ENCODE data around the gene RBM28.
"Not testable (repeated sequence)": the region's sequence is repeated elsewhere in the genome, so short reads cannot be mapped to it uniquely, and the experiment has no call there.

RBM28 gene

GRCh38 chr7:128347647-128348097 is 4.0 kb upstream of the RBM28 start:
- no peak for DNase-seq

GRCh38 chr7:128344431-128344774 is 695 bp upstream of the RBM28 start:
- DNase-seq = no peak

DNA sequence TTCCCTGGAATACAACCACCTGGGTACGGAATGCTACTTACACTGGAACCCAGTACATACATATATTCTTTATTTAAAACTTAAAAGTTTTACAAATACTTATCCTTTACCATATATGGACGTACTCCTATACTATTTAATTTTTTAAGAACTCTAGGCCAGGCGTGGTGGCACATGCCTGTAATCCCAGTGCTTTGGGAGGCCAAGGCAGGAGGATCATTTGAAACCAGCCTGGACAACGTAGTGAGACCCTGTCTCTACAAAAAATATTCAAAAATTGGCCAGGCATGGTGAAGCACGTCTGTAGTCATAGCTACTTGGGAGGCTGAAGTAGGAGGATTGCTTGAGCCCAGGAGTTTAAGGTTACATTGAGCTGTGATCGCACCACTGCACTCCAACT is 2.0 kb downstream of the RBM28 start:
- no peak for DNase-seq

- DNase-seq = no peak
Observed at GRCh38 chr7:128335730-128336129, 8.0 kb downstream of the RBM28 start.

- DNase-seq = no peak
Observed at GRCh38 chr7:128324368-128324680, 19.4 kb downstream of the RBM28 start.

GRCh38 chr7:128323459-128324367 is 20.0 kb downstream of the RBM28 start:
- DNase-seq = no peak

DNA sequence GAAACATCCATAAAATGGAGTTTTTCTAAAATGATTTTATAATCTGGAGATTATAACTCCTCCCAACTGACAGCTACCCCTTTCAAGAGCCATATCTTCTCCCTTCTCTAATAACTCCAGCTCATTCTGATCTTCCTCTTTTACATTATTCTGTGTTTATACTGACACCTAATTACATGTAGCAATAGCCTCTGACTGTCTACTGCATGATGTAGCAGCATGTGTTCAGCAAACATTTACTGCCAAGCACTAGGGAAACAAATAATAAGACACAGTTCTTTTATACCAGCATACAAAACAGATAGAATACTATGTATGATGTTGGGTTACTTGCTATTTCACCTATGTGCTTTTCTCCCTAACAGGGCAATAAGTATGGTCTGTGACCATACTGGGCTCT is 20.7 kb downstream of the RBM28 start:
- DNase-seq = no peak

- DNase-seq = no peak
Observed at GRCh38 chr7:128322040-128322643, 21.6 kb downstream of the RBM28 start.

- no peak for DNase-seq
Observed at GRCh38 chr7:128321044-128321422, 22.7 kb downstream of the RBM28 start.

DNA sequence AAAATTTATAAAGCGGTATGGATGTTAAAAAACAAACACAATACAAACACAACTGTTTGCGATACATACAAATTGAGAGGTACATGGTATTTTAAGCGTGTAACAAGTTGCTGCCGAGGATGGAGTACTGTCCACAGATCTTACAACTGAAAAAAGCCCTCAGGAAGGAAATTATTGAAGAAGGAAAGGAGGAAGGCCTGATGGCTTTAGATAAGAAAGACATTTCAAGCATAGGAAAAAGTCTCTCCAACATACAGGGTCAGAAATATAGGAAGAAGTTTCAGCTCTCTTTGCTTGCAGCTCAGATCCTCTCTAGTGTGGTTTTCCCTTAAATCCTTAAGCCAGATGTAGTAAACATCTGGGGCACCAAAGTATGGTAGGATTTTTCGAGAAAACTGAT is 25.0 kb downstream of the RBM28 start:
- DNase-seq = no peak

DNA sequence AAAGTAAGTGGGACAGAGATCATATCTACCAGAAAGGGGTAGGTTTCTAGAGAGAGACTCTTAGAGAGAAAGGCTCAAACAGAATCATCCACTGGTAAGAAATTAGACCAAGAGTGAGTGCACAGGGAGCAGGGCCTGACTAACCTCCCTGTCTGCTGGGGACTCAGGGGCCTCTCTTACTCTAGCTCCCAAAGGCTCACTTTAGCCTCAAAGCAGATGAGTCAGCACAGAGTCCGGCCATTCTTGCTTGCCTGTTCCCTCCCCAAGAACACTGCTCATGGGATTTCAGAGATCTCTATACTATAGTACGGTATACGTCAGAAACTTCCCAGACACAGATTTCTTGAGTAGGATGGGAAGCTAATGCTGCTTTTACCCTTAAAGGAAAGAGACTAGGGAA is 32.7 kb downstream of the RBM28 start:
- DNase-seq = no peak

GRCh38 chr7:128310499-128310898 is 33.2 kb downstream of the RBM28 start:
- DNase-seq = no peak

- DNase-seq = no peak
Observed at GRCh38 chr7:128309976-128310375, 33.7 kb downstream of the RBM28 start.

DNA sequence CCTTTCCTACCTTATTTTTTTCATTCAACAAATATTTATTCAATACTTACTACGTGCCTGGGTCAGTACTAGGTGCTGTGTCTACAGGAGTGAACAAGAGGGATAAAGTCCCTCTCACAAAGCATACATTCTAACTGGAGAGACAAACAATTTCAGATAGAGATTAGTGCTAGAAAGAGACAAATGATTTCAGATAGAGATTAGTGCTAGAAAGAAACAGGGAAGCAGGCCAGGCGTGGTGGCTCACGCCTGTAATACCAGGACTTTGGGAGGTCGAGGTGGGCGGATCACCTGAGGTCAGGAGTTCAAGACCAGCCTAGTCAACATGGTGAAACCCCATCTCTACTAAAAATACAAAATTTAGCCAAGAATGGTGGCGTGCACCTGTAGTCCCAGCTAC is 34.6 kb downstream of the RBM28 start:
- no peak for DNase-seq

DNA sequence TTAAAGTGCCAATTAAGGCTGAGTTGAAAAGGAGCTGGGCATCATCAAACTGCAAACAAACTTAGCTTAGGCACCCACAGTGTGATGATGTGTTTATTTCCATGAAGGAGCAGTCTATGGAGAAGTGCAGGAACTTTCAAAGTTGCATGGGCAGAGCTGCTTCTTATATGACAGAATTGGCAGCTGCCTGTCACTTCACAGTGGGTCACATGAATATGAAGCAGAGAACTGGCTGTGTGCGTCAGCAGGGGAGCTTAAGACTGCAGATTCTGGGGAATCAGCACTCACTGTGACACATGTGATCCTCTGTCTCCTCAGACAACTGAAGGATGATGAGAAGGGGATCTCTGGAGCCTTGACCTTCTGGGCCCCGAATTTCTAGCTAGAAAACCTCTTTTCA is 36.6 kb downstream of the RBM28 start:
- no peak for DNase-seq

DNA sequence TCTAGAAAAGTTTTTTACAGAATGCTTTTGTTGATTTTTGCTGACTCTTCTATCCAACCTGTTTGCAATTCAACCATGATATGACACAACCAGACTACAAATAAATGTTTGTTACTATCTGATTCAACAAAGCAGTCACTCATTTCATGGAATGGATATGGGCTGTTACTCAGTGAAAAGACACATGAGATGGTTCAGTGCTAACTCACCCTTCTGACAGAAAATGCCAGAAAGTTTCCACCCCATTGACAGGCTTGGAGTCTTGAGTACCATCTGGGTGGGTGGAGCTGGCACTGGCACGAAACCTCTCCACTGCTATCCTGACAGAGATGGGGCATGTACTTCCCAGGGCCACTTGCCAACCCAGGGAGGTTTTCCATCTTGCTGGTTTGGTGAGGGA is 39.5 kb downstream of the RBM28 start:
- no peak for DNase-seq

DNA sequence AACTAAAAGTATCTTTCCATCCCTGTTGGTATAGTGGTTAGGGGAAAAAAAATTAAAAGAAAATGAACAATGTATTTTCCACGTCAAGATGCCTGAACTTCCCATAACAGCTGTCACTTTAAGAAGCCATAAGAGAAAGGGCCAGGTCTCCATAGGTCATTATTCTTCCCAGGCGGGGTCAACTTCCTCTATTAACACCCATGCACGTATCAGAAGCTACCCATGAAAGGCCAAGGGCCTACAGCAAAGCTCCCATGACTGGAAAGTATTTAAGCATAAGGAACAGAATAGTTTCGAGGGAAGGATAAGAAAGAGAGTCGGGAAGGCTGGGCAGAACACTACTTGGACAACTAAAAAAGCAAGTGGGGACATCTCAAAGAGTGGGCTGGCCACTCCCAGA is 40.1 kb downstream of the RBM28 start:
- DNase-seq = no peak

DNA sequence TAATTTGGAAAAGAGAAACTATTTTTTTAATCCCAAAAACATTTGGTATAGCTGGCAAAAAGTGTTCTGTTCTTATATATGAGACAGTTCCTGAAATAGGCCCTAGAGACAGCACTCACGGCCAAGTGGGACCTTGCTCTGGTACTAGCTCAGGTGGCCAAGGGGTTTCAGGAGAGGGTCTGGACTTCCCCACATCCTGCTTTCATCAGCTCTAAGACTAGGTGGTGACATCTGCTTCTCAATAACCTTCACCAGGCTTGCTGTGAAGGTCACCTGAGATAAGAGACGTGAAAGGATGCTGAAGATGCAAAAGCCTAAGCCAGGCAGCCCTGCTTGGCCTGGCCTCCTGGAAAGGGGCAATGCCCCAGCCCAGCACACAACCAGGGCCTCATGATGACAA is 40.6 kb downstream of the RBM28 start:
- no peak for DNase-seq

DNA sequence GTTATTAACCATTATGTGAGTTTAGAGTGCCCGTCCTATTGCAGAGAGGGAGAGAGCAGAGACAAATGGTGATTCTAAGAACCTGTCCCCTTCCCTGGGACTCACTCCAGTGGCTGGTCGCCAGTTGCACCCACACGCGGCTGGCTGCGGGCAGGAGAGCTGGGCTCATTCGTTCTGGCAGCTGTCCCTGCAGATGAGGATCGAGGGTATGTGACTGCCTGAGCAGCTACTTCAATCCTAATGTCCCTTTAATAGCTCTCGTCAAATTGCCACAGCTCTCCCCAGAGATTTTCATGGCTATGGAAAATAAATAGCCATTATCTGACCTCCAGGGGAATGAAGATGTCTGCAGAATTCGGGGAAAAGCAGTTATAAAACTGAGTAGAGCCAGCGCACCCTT is 41.6 kb downstream of the RBM28 start:
- no peak for DNase-seq

- DNase-seq = no peak
Observed at GRCh38 chr7:128299109-128299607, 44.5 kb downstream of the RBM28 start.

- not testable (repeated sequence) for DNase-seq
Observed at GRCh38 chr7:128298004-128298403, 45.7 kb downstream of the RBM28 start.

GRCh38 chr7:128287556-128287955 is 56.2 kb downstream of the RBM28 start:
- DNase-seq = no peak

DNA sequence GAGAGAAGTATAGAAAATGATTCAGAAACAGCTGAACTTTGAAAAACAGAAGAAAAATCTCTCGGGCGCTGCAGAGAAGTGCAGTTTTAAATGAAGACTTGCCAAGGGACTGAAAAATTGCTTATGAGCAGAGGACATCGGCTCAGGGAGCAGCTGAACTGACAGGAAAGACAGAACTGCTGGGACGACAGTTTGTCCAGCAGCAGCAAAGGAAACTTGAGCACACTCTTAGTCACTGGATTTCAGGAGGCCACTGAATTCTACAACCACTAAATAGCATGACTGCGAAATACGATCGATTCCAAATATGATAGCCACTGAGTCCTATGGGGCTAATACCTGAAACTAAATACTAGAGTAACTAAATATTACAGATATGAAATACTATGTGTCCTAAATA is 59.6 kb downstream of the RBM28 start:
- no peak for DNase-seq

GRCh38 chr7:128281605-128282380 is 61.9 kb downstream of the RBM28 start:
- DNase-seq = no peak

Measured in CD4-positive, alpha-beta T cell treated with Interleukin-15 for 1 hour (primary cell).